Measurements from ENCODE around the gene RNF38.
A peak's percentile ranks its signal among the peaks of the same experiment; 100 is the strongest.
"Not testable (repeated sequence)": the region's sequence is repeated elsewhere in the genome, so short reads cannot be mapped to it uniquely, and the experiment has no call there.

The RNF38 gene

GRCh38 chr9:36399980-36400331 is at the start of gene RNF38:
TSS of gene RNF38 (minus strand) at chr9:36400269. CDS start at chr9:36400108, 161 bp downstream.
- no peak for DNase-seq

DNA sequence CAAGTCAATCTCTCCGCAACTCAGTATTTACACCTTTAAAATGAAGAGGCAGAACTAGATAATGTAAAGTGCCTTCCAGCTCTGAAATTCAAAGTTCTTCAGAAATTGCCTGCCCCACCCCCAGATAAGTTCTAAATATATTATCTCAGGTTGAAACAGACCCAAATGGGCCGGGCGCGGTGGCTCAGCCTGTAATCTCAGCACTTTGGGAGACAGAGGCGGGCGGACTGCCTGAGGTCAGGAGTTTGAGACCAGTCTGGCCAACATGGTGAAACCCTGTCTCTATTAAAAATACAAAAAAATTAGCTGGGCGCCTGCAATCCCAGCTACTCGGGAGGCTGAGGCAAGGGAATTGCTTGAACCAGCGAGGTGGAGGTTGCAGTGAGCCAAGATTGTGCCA is 48.5 kb upstream of the RNF38 start:
- DNase-seq: not testable (repeated sequence)

GRCh38 chr9:36448017-36448416 is 47.9 kb upstream of the RNF38 start:
- DNase-seq: no peak

GRCh38 chr9:36446678-36447077 is 46.6 kb upstream of the RNF38 start:
- DNase-seq: not testable (repeated sequence)

- no peak for DNase-seq
Observed at GRCh38 chr9:36445800-36446361, 45.8 kb upstream of the RNF38 start.

- DNase-seq: no peak
Observed at GRCh38 chr9:36444203-36444602, 44.1 kb upstream of the RNF38 start.

- DNase-seq: no peak
Observed at GRCh38 chr9:36443581-36443980, 43.5 kb upstream of the RNF38 start.

DNA sequence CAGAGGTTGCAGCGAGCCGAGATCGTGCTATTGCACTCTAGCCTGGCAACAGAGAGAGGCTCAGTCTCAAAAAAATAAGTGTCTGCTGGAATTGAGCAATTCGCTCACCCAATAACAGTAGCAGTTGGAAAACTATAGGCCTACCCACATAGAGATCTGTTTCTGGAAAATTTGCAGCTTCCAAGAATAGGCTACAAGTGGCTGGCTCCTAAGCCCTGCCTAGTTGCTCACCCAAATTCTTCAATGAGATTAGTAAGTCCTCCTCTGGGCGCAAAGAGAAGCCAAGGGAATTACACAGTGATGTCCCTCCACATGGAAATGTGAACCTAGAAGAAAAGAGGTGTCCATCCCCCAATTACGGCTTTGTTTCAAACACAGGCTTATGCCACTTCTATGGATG is 42.6 kb upstream of the RNF38 start:
- DNase-seq: no peak

- no peak for DNase-seq
Observed at GRCh38 chr9:36441966-36442365, 41.9 kb upstream of the RNF38 start.

DNA sequence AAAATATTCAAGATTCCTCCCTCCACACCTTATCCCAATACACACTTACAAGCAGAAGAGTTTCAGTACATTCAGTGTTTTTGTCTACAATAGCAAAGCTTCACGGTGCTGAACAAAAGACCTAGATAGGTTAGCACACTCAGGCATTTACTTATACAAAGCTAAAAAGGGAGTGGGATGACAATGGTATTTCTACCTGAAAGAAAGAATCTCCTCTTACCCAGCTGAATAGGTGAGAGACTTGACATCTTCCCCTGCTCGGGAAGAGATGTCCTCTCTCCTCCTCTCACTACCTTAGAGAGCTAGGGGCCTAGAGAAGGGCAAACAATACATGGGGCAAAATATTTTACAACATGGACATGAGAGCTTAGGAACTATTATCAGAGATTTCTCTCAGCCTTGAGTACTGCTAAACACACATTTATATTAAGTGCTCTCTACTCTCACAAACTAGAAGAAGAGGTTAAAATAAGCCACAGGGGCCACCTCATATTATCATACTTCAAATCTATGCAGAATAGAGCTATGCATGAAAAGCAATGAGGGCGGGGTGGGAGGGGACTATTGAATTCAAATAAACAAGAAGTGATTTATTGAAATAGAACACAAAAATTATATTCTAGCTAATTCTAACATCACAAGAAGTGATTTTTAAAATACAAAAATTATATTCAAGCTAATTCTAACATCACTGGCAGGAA is 38.6 kb upstream of the RNF38 start:
- DNase-seq: no peak

- no peak for DNase-seq
Observed at GRCh38 chr9:36437790-36438189, 37.7 kb upstream of the RNF38 start.

DNA sequence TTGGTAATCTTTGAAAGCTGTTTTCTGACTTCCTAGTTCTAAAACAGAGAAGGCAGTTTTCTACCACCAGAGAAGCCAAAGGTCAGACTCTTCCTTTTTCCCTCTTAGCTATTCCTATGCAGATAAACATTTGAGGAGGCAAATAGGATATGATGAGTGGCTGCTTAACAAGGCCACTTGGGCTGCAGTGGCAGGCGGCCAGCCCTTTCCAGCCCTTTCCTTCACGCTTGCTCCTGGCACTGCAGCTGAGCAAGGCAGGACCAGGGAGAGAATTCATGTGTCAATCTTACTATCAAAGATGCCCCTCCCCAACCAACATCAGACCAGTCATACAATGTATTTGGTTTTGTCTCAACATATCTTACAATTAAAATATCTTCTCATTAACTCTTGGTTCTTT is 36.8 kb upstream of the RNF38 start:
- peak; percentile 18 for DNase-seq

DNA sequence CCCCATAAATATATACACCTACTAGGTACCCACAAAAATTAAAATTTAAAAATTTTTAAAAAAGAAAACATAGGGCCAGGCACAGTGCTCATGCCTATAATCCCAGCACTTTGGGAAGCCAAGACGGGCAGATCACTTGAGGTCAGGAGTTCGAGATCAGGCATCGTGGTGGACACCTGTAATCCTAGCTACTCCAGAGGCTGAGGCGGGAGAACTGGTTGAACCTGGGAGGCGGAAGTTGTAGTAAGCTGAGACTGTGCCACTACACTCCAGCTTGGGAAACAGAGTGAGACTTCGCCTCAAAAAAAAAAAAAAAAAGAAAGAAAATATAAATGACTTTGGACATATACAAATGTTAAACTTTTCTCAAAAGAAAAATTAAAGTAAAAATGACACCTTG is 33.3 kb upstream of the RNF38 start:
- no peak for DNase-seq

GRCh38 chr9:36431078-36431477 is 31.0 kb upstream of the RNF38 start:
- no peak for DNase-seq

DNA sequence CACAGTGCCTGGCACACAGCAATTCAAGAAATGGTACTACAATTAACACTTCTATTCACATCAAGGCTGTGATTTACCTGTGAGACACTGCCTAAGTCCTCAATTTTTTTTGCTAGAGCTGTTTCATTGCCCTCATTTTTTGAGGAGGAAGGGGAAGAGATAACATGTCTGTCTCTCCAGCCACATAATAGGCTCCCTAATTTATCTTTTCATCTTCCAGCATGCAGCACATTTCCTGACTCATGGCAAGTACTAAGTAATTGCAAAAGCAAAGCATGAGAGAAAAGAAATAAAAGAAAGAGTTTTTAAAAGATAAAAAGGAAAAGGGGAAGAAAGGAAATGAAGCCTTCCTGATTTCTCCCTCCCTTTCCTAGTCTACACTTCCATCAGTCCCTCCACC is 26.9 kb upstream of the RNF38 start:
- DNase-seq: no peak

DNA sequence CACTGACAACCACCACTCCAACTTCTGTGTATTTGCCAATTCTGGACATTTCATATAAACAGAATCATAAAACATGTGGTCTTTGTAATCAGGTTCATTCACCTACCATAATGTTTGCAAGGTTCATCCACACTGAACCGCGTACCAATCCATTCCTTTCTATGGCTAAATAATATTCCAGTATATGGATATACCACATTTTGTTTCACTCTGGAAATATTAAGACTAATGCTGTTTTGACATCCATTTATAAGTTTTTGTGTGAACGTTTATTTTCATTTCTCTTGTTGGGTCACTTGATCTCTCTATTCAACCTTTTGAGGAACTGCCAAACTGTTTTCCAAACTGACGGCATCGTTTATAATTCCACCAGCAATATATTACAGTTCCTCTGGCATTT is 26.3 kb upstream of the RNF38 start:
- DNase-seq: no peak

DNA sequence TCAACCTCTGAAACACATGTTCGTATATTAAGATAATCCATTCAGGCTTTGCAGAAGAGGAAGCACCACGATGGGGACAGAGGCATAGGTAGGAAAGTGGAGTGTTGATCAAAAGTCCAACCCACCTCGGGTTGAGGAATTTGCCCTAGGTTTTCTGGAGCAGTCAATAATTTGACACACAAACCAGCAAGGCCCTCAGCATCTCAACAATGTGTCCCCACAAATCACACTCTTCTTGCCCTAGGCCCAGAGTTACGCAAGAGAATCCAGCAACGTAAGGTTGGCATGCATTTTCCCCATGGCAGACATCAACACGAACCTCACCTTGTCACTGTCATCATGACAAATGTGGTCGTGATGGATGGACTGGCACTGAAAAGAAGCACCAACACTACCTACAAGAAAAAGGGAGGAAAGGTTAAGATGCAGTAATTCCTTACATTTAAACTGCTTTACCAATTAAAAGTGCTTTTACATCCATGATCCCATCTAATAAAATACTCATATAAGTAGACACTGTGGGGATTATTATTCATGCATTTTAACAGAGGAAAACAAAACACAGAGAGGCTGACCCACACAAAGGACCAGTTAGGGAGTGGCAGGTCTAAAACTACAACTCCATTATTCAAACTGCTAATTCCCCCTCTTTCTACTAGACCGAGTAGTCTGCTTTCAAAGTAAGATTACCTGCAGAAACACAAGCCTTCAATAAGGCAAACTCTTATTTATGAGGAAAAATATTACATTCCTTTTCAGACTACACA is 24.4 kb upstream of the RNF38 start:
- DNase-seq: no peak

DNA sequence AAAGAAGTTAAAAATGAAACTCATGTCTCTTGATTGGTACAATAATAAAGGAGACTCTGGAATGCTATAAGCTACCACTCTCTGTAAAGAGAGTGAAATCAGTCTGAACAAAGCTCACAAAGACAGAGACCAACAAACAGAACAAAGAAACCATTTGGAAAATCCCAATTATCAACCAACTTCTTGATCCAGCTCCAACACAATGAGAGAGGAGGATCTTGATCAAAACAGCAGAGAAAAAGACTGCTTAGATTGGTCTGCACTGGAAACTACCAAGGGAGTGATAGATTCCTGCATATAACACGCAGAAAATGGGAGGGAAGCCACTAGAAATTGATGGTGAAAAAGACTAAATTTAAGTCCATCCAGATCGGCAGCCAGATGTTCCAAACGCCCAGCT is 23.1 kb upstream of the RNF38 start:
- DNase-seq: no peak

DNA sequence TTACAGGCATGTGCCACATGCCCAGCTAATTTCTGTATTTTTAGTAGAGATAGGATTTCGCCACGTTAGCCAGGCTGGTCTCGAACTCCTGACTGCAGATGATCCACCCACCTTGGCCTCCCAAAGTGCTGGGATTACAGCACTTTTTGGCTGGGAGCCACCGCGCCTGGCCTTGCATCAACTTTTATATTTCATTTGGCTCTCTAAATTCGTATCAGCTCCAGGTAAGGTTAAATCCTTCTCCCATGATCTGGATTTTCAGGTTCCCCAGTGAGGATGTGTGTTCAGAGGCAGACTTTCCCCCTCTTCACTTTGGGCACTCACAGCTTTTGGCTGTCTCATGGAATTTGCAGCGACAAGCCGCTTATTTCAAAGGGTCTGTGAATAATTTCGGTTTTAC is 16.8 kb upstream of the RNF38 start:
- DNase-seq: no peak

- DNase-seq: no peak
Observed at GRCh38 chr9:36415822-36416525, 15.9 kb upstream of the RNF38 start.

DNA sequence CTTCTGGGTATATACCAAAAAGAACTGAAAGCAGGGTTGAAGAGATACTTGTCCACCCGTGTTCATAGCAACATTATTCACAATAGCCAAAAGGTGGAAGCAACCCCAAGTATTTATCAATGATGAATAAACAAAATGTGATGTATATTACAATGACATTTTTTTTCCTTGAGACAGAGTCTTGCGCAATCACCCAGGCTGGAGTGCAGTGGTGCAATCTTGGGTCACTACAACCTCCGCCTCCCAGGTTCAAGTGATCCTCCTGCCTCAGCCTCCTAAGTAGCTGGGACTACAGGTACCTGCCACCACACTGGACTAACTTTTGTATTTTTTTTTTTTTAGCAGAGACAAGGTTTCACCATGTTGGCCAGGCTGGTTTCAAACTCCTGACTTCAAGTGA is 11.3 kb upstream of the RNF38 start:
- not testable (repeated sequence) for DNase-seq

DNA sequence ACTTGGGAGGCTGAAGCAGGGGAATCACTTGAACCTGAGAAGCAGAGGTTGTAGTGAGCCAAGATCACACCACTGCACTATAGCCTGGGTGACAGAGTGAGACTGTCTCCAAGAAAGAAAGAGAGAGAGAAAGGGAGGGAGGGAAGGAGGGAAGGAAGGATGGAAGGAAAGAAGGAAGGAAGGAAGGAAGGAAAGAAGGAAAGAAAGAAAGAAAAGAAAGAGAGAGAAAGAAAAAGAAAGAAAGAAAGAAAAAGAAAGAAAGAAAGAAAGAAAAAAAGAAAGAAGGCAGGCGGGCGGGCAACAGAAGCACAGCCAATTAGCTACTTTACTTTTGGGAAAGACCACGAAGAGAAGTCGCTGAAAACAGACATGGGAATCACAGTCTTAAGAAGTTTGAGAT is 9.0 kb upstream of the RNF38 start:
- DNase-seq: not testable (repeated sequence)

GRCh38 chr9:36407122-36407723 is 7.2 kb upstream of the RNF38 start:
- DNase-seq: peak; percentile 59

Measured in NCI-H1105 (cell line).